ENCODE results near the gene DUXA. TPM values are rescaled to one million over a fixed set of nuclear protein-coding genes. Genes with fewer than 3 reads are reported as not detected.

Gene DUXA
- total RNA-seq, 1 donor from 2014 or later: not detected

- Mint-ChIP-seq H3K9me3 (ENCODE audit: unreplicated experiment) (peaks cover 11% of the 10 kb centered on the region), H3K4me1 (ENCODE audit: low read depth, unreplicated experiment) (no peaks in the 10 kb centered on the region)
These were observed 60.5 kb downstream of the DUXA start for GRCh38 chr19:57106722-57107235.

GRCh38 chr19:57105976-57106721, 61.1 kb downstream of the DUXA start:
- no peak overlapping the region for H3K27ac Mint-ChIP-seq (ENCODE audit: unreplicated experiment)
- DNase-seq: no peak
- no peak overlapping the region for H3K4me3 Mint-ChIP-seq (ENCODE audit: unreplicated experiment)
- H3K36me3 Mint-ChIP-seq (ENCODE audit: unreplicated experiment): peaks cover 11% of the 10 kb centered on the region
- H3K4me1 Mint-ChIP-seq (ENCODE audit: low read depth, unreplicated experiment): no peaks in the 10 kb centered on the region
- TF ChIP-seq CTCF (IDR thresholded peaks at IDR 0.05; ENCODE audit: partially characterized antibody, unreplicated experiment): no peak
- H3K9me3 Mint-ChIP-seq (ENCODE audit: unreplicated experiment): peaks cover 9% of the 10 kb centered on the region
- peaks cover 4% of the 10 kb centered on the region for H3K27me3 Mint-ChIP-seq (ENCODE audit: unreplicated experiment)

More at GRCh38 chr19:57106722-57107235, 60.5 kb downstream of the DUXA start:
- DNase-seq: no peak
- peaks cover 11% of the 10 kb centered on the region for H3K36me3 Mint-ChIP-seq (ENCODE audit: unreplicated experiment)
- H3K27ac Mint-ChIP-seq (ENCODE audit: unreplicated experiment): no peak overlapping the region
- TF ChIP-seq CTCF (IDR thresholded peaks at IDR 0.05; ENCODE audit: partially characterized antibody, unreplicated experiment): no peak
- peak overlapping the region; percentile 32 for H3K4me3 Mint-ChIP-seq (ENCODE audit: unreplicated experiment)
- peaks cover 4% of the 10 kb centered on the region for H3K27me3 Mint-ChIP-seq (ENCODE audit: unreplicated experiment)

Other genes with a start within 250 kb of the DUXA start
- not detected for gene USP29, start 47.5 kb downstream of the DUXA start, total RNA-seq (ENCODE audit: unreplicated experiment)
- gene ZIM3, start 22.3 kb downstream of the DUXA start, total RNA-seq (ENCODE audit: unreplicated experiment): not detected
- gene ZNF264, start 24.0 kb upstream of the DUXA start, total RNA-seq (ENCODE audit: unreplicated experiment): 37.8 TPM
- gene AURKC, start 63.5 kb upstream of the DUXA start, total RNA-seq (ENCODE audit: unreplicated experiment): 2.8 TPM
- 15.5 TPM for gene ZNF805, start 73.1 kb upstream of the DUXA start, total RNA-seq (ENCODE audit: unreplicated experiment)
- gene ZNF460, start 113.0 kb upstream of the DUXA start, total RNA-seq (ENCODE audit: unreplicated experiment): 62.1 TPM
- gene ZNF543, start 153.0 kb upstream of the DUXA start, total RNA-seq (ENCODE audit: unreplicated experiment): 16.7 TPM
- 15.8 TPM for gene ZNF304, start 183.8 kb upstream of the DUXA start, total RNA-seq (ENCODE audit: unreplicated experiment)
- gene TRAPPC2B, start 196.1 kb upstream of the DUXA start, total RNA-seq (ENCODE audit: unreplicated experiment): 15.7 TPM
- gene ZNF547, start 196.1 kb upstream of the DUXA start, total RNA-seq (ENCODE audit: unreplicated experiment): 9.5 TPM
- 35.4 TPM for gene ZNF548, start 222.4 kb upstream of the DUXA start, total RNA-seq (ENCODE audit: unreplicated experiment)
- 21.5 TPM for gene ZNF17, start 243.7 kb upstream of the DUXA start, total RNA-seq (ENCODE audit: unreplicated experiment)

Measured in glutamatergic neuron (in vitro differentiated cells).